Suppressor macrophage treated with lipopolysaccharide for 4 hours (primary cell): ENCODE data around the gene CTRL.
A peak's percentile ranks its signal among the peaks of the same experiment; 100 is the strongest.
"Not testable (repeated sequence)": the region's sequence is repeated elsewhere in the genome, so short reads cannot be mapped to it uniquely, and the experiment has no call there.

Source experiments
- DNase-seq: peaks from one replicate; pipeline ENCODE4 v3.0.0-alpha.2; 2020

The CTRL gene

DNA sequence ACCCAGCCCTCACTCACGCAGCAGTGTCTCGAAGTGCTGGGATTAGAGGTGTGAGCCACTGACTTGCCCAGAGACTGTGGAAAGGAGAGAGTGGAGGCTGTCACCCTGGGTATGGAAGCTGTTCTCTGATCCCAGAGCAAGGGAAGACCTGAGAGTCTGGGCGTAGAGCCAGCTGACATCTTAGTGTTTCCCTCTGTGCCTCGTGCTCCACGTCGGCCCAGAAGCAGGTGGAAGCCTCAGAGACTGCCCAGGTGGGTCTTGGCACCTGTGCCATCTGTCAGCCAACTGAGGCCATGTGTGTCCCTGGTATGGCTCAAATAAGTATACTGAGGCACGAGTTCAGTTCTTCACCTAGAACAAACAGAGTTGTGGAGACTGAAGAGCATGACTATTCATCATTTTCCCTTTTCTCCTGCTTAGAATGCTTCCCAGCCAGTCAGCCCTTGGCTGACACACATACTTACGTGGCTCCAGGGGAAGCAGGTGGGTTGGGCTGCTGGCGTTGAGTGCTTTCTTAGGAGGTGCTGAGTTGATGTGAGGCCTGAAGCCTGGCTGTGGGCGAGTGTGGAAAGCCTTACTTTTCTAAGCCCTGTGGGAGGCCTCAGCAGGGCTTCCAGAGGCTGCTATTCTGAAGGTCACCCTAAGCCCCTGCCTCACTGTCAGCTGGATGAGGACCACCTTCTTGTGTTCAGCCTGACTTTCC lies 8.1 kb downstream of the CTRL start:
- DNase-seq = no peak

DNA sequence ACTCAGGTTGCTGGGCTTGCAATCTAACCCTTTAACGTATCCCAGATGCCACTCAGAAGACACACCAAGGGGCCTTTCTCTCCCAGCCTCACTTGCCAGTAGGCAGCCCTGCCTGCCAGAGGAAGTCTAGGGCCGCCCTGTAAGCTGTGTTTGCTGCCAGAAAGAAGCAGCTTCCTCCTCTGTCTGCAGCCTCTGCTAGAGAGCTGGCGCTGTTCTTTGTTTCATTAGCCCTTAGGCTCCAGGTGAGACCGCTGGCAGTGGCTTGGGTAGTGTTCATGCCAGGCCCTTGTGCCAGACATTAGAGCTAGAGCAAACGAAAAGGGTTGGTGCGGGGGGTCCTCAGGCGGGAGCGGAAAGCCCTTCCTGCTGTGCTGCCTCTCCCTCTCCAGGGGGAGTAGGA lies 8.9 kb downstream of the CTRL start:
- DNase-seq = no peak

DNA sequence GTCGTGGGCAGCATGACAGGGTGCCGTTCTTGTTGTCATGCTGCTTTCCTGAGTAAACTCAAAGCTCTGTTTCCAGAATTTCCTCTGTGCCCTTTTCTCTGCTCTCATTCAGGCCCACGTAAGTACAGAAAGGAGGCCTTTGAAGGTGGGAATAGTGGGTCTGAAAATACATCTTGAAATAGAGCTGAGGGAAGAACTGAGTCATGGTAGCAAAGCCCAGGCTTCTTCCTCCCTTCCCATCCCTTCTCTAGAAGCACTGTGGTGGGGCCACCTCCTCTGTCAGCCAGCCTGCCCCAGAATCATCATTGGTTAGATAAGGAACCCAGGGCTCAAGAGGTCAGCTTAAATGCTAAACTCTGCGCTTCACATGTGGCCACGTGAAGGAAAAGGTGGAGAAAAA lies 9.4 kb downstream of the CTRL start:
- DNase-seq = no peak

DNA sequence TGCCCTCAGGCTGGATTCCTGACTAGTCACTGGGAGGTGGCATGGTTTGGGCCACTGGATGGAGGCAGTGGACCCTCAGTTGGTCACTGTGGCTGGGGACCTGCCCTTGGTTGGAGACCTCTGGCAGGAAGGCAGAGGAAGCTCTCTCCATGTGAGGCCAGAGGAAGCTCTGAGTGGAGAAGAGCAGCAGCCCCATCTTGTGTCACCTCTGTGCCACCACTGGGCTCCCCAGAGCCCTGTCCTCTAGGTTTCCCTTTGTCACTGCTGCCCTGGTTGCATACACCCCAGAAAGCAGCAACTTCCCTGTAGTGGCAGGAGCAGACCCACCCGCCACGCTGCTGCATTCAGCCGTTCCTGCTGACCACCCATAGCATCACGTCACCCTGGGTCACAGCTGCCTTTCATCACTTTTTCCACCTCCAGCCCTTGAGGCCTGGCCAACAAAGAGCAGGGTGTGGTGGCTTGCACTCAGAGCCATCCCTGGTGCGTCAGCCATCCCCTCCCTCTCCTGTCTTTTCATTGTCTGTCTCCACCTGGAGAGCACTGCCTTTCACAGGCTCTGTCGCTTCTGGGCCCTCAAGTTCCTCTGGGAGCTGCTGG lies 11.9 kb downstream of the CTRL start:
- DNase-seq = no peak

DNA sequence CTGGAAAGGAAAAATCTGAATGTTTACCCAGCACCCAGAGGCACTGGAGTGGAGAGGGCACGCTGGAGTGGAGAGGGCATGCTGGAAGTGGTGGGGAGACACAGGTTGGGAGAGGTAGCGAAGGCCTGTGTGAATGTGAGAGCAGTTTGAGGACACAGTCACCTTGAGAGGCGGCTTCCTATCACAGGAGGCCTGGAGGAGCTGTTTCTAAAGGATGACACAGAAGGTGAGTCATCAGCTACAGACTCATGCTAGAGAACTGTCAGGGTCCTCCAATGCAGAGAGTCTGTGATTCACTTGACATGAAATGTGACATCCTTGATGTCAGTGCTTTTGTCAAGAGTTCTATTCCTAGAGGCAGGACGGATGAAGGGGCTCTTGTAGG lies 13.8 kb downstream of the CTRL start:
- DNase-seq = peak; percentile 67

DNA sequence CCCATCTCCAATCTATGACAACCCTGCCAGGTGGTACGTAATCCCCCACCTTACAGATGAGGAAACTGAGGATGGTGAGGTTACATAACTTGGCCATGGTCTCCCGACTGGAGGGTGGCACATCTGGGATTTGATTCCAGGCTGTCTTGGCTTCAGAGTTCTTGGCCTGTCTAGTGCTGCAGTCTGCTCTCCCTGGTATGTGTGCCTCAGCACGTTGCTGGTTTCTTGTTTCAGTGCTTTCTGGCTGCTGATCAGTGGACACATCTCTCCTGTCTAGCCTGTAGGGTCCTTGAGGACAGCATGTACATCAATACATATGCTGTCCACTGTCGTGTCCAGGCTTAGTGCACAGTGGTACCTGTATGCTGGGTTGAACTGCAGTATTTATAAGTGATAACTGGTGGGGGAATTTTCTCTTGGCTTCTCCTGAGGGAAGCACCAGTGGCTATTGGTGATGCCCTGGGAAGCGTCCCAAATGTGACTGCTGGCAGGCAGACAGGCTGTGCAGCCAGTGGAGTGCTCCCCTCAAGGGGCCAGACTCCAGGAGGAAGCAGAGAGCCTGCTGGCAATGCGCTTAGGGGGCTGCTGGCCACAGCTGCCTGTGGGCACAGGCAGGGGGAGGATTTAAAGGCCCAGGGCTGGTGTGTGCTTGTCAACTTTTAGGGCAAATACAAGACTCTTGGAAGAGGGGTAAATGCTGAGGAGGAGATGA lies 14.4 kb downstream of the CTRL start:
- no peak for DNase-seq

DNA sequence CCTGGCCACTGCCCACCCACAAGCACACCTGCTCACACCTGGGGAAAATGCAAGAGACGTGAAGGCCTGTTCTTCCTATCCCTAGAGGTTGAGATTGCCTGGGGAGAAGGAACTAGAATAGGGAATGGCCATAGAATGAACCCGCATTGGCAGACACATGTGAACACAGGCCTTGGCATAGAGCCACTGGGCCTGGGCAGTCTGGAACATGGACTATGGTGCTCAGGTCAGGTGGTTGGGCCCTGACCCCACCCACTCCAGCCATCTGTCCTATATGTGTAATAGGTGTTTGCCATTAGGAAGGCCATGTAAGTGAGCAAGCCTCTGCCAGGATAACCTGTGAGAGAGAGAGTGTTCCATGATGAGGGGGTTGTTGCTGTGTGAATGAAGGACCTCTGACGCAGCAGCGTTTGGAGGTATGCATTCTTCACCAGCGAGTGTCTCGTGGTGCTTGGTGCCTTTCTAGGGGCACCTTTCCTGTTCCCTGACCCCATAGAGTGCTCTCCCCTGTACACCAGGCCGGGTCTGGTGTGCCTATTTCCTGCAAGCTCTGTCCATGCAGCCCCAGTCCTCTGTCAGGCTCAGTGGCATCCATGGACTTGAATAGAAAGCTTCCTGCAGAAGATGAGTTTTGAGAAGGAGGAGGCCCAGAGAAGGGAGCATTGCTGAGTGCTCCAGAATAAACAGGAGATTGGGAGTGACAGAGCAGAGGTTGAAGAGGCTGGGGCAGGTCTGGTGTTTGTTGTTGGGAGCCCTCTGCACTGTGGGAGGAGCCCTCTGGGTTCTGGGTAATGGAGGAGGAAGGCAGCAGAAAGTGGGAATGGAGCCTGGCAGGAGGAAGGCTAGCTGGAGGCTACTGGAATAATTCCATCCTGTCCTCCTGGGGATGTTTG lies 15.6 kb downstream of the CTRL start:
- DNase-seq = no peak

DNA sequence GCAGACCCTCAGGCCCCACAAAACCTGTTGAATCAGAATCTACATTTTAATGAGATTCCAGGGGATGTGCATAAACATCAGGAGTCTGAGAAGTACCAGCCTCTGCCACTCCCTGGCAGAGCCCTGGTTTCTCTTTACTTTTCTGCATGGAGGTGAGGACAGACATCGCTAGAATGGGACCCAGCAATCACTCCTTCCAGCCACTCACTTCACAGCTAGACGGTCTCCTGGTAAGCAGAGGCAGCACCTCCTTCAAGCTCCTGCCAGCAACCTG lies 16.2 kb downstream of the CTRL start:
- not testable (repeated sequence) for DNase-seq

DNA sequence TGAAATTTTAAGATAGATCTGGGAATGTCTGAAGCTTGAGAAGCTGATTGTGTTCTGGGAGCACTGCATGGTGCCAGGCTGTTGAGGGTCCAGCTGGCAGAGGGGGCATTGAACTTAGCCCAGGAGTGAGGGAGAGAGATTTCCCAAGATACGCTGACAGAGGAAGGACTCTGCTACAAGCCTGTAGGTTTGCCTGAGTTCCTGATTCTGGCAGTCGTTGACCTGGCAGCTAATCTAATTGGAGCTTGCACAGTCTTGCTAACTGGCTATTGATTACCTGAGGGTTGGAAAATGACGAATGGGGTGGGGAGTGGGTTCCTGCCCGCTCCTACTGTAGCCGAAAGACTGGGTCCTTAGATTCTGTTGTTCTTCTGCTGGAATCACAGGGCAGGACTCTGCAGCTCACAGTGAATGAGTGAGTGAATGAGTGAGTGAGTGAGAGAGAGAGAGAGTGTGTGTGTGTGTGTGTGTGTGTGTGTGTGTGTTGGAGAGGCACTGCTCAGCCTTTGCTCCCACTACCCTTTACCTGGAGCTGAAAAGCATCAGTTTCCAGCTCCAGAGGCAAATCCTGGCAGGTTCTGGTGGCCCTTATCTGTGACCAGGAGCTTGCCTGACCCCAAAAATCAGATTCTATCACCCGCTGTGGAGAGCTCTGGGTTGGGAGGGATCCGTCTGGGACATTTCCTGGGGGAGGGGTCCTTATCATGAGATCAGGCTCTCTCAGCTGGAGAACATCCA lies 16.7 kb downstream of the CTRL start:
- no peak for DNase-seq

DNA sequence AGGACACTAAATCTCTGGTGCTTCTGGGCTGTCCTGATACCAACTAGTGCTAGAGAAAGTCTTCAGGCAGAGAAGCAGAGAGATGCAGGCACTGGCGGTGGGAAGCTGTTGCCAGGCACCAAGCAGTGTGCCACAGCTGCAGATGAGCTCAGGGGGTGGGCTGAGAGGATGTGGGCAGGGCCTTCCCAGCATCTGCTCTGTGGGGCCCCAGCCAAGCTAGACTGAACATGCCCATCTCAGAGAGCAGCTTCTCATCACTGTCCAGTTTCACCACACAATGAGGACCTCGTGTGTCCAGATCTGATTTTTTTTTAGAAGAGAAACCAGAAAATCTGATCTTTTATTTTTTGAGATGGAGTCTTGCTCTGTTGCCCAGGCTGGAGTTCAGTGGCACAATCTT lies 21.5 kb downstream of the CTRL start:
- DNase-seq = no peak

DNA sequence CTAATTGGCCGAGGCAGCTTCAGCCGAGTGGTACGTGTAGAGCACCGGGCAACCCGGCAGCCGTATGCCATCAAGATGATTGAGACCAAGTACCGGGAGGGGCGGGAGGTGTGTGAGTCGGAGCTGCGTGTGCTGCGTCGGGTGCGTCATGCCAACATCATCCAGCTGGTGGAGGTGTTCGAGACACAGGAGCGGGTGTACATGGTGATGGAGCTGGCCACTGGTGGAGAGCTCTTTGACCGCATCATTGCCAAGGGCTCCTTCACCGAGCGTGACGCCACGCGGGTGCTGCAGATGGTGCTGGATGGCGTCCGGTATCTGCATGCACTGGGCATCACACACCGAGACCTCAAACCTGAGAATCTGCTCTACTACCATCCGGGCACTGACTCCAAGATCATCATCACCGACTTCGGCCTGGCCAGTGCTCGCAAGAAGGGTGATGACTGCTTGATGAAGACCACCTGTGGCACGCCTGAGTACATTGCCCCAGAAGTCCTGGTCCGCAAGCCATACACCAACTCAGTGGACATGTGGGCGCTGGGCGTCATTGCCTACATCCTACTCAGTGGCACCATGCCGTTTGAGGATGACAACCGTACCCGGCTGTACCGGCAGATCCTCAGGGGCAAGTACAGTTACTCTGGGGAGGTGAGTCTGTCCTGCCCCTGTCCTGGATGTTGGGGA lies 22.5 kb downstream of the CTRL start:
- DNase-seq = no peak

DNA sequence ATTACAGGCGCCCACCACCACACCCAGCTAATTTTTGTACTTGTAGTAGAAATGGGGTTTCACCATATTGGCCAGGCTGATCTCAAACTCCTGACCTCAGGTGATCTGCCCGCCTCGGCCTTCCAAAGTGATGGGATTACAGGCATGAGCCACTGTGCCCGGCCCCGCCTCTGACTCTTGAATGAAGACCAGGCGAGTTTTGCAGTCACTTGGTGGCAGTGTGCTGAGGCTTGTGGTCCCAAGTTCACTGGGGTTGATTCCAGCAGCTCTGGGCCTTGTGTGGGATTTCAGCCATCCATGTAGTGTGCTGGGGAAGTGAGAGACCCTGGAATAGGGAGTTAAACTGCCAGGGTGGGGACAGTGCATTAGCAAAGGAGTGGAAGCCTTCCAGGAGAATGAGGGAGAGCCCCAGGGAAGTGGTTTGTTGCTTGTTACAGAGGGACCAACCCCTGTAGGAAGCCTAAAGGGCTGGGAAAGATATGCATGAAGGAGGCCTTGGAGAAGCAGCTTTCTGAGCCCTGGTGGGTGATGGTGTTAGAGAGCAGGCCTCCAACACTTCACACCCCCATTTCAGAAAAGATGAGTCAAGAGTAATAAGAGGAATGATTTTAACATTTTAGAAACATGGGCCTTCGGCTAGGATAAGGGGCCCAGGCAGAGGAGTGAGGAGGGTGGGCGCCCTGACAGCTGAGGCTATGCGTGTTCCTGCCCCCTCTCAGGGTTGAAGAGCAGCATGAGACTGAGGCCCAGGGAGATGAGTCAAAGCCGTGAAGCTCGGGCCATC lies 24.1 kb downstream of the CTRL start:
- no peak for DNase-seq

DNA sequence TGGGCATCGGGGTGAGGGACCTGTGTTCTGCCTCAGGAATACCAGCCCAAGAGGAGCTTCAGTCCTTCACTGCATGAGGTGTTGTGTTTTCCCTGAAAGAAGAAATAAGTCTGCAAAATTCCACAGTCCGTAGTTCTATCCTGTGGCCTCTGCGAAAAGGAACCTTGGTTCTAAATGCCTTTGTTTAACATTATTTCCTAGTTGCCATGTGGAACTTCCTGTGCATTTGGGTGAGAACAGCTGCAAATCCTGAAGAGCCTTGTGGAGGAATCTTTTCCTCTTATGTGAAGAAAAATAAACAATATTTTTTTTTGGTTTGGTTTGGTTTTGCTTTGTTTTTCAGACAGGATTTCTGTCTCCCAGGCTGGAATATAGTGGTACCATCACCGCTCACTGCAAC lies 28.8 kb downstream of the CTRL start:
- no peak for DNase-seq

DNA sequence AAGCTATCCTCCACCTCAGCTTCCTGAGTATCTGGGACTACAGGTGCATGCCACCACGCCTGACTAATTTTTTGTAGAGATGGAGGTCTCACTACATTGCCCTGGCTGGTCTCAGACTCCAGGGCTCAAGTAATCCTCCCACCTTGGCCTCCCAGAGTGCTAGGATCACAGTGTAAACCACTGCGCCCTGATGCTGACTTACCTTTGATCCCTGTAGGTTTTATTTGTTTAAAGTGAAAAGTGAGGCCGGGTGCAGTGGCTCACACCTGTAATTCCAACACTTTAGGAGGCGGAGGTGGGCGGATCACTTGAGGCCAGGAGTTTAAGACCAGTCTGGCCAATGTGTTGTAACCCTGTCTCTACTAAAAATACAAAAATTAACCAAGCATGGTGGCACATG lies 29.9 kb downstream of the CTRL start:
- DNase-seq = no peak

DNA sequence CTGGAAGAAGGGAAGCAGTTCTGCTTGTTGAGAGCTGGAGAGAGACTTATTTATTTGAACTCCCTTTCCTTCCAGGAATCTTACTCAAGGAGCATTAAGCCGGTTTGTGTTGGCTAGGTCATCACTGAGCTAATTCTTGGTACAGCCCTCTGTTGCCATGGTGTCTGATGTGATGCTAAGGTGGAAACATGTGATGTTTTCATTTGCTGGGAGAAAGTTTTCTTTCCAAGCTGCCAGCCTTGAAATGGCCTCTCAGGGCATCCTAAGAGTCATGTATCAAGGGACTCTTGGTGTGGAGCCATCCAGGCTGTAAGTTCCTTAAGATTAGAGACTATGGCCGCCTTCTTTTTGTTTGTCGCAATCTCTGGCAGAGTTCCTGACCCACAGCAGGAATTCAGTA lies 34.4 kb downstream of the CTRL start:
- DNase-seq = no peak

DNA sequence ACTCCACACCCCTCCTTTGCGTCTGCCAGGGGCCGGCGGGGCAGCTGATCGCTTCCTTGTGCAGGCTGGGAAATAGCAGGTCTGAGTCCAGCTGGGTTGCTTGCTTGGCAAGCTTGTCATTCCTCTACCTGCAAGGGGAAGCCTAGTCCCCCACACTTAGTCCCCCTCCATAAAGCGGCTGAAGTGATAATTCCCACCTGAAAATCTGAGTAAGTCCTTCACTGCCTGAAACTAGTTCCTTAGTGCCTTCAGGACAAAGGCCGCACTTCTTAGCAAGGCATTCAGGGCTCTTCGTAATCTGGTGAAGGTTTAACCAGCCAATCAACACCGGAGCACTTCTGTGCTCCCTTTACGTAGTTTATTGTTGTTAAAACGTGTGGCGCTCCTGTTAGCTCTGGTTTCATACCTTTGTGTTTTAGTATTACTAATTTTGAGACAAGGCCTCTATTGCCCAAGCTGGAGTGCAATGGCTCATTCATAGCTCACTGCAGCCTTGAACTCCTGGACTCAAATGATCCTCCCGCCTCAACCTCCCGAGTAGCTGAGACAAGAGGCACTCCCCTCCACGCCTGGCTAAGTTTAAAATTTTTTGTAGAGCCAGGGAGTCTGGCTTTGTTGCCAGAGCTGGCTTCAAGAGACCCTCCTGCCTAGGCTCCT lies 37.8 kb downstream of the CTRL start:
- no peak for DNase-seq

DNA sequence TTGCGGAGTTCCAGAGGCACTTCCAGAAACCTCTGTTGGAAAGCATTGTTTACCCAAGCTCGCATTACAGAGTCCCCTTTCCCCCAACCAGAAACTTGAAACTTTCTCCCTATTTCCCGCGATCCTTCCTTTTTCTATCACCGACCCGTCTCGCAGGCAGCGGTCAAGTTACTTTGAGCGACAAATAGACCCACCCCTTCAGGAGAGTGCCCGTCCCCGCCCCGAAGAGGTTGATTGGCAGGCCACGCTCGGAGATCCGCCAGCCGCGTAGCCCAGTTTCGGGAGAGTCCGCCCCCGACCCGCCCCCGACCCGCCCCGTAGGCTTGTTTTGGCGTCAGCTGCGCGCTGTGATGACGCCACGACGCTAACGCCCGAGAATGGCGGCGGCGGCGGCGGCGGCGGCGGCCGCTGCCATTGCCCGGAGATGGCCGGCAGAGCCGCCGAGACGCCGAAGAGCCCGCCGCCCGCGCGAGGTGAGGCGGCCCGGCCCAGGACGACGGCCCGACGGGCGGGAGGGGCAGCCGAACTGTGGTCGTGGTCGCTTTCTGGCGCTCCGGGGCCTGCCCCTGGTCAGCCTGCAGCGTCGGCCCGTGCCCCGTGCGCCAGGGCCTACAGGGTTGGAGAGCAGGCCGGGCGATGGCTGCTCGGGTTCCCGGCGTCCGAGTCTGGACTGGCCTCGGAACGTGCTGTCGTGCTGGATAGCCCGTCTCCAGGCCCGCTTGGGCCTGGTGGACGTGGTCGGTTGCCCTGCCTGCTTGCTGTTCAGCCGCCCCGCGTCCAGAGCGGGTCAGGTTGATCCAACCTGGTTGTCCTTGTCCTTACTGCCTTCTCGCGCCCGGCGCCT lies 38.5 kb downstream of the CTRL start, which contains the start of gene PSKH1:
TSS of gene PSKH1 (plus strand) at position 356 of the 844 bp plus-strand sequence. CDS start 15,496 bp downstream, outside the sequence.
- peak; percentile 98 for DNase-seq

DNA sequence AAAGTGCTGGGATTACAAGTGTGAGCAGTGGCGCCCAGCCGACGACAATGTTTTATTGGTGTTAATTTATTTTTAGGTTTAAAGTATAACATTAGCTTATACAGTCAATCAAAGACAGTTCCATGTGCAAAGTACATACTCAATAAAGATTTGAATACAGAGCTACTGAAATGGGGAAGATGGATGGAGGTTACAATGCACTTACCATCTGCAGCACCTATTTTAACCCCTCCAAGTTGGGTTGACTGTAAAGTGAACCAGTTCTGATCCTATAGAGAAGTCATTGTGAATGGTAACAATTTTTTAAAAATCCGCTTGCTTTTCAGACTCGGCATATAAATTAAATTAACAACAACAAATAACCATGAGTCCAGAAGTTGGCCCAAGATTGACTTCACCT lies 39.3 kb downstream of the CTRL start:
- no peak for DNase-seq

DNA sequence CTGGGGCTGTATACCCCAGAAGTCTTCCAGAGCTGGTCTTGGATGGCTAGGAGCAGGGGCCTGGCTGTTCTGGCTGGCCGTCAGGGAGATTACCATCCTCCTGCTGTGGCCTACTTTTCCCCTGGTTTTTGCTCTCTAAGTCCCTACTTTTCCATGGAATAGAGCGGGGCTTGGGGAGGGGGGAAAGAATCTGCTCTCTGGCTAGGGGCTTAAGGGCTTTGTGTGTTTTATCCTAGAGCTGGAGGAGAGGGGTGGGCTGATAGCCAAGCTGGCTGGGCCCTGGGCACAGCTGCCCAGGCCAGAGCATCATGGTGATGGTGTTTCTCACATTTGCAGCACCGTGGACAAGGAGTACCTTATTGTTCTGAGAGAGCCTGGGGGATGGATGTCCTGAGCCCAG lies 43.3 kb downstream of the CTRL start:
- no peak for DNase-seq

DNA sequence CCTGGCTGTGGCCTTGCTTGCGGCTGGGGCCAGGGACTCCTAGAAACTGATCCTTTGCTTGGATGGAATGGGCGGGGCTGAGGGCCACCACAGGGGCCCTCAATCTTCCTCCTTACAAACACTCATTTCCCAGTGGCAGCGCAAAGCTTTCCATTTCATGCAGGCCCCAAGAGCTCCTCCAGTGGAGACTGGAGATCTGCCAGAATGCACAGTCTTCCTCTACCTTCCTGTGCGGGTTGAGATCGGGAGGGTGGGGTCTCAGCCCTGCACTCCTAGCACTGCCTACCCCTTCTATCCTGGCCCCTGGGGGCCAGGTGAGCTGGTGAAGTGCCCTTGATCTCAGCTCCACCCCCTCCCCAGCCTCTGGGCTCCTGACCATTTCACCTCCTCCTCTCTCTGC lies 45.3 kb downstream of the CTRL start:
- no peak for DNase-seq
